ENCODE results near the gene ZYX. TPM values are rescaled to one million over a fixed set of nuclear protein-coding genes. Genes with fewer than 3 reads are reported as not detected.

The ZYX gene
- total and polyA plus RNA-seq, 9 of the 15 experiments (the other 6 are each of a cell fraction or from before 2014, with no cell fraction given), result 1.8 to 130 (median 15.7) TPM

- no TSS peak for BruUV-seq (replicated peaks)
Observed at GRCh38 chr7:143398616-143399015, 17.5 kb downstream of the ZYX start.

GRCh38 chr7:143399151-143399550 lies 18.0 kb downstream of the ZYX start:
- intact Hi-C loops (cut with micrococcal nuclease), result no loop called here
- no peak overlapping the region for H3K4me3 ChIP-seq
- TF ChIP-seq USF2 (CRISPR knock-in tag; IDR thresholded peaks at IDR 0.05) (peak; percentile 32; the same call in 1 of the 2 replicates), BHLHE40 (IDR thresholded peaks at IDR 0.05; ENCODE audit: low read length) (peak; percentile 92), USF1 (CRISPR knock-in tag; IDR thresholded peaks at IDR 0.05) (peak; percentile 70), CTCF (IDR thresholded peaks at IDR 0.05 in 2 of 3, conservative IDR thresholded peaks at IDR 0.05 in 1 of 3; ENCODE audit: insufficient read depth in 2 of 3, low read depth in 1 of 3, low read length in 3 of 3) (peak in 2 of 3 experiments; percentile 21 to 31; a peak in 3 of 6 replicates), STAG1 (CRISPR knock-in tag; IDR thresholded peaks at IDR 0.05; ENCODE audit: borderline replicate concordance) (no peak), ETV1 (tag; conservative IDR thresholded peaks at IDR 0.05; ENCODE audit: low read depth) (0 out of 2 replicates have a peak, but pooled peaks have one; percentile 19), TEAD2 (tag; IDR thresholded peaks at IDR 0.05) (no peak)
- POLR2A ChIA-PET, result interaction anchor here (0.9 kb wide), 1 partner anchor 9 kb away, joined by 3 read pairs; no protein-coding TSS in a partner anchor
- peak overlapping the region in 1 of 2 experiments; percentile 31; a peak in 1 of 4 replicates for H3K9ac ChIP-seq (ENCODE audit: insufficient read depth in 1 of 2, low read depth in 2 of 2, low read length in 2 of 2)
- no TSS peak for BruUV-seq (replicated peaks)
- CTCF ChIA-PET (ENCODE audit: low intra/inter-chr PET ratio), result no interaction called here
- peaks cover 11% of the 10 kb centered on the region for H4K20me1 ChIP-seq (replicated peaks; ENCODE audit: control insufficient read depth, insufficient read depth, low read length)
- 2% methylated on average over 8 of the region's 8 CpGs for WGBS (ENCODE audit: insufficient coverage, low coverage, missing lambda C conversion rate)
- peaks cover 54 to 85% of the 10 kb centered on the region in 2 experiments for H3K27me3 ChIP-seq (ENCODE audit: control insufficient read depth in 2 of 2, insufficient read depth in 2 of 2, low read length in 2 of 2)
- no peak for FAIRE-seq
- H3K4me2 ChIP-seq (ENCODE audit: insufficient read depth, low read length), result no peak overlapping the region
- in situ Hi-C loops (cut with MboI), result no loop called here
- H3K9me1 ChIP-seq (ENCODE audit: control insufficient read depth, insufficient read depth, low read length), result no peaks in the 10 kb centered on the region
- no peaks in the 10 kb centered on the region for H3K79me2 ChIP-seq (ENCODE audit: control insufficient read depth, insufficient read depth, low read length)
- peak; percentile 62 for ATAC-seq
- no peak overlapping the region for H3K27ac ChIP-seq (ENCODE audit: extremely low read depth, low read depth, low read length)
- no peak overlapping the region for H2AFZ ChIP-seq (ENCODE audit: low read depth, low read length)
- H3K36me3 ChIP-seq (ENCODE audit: control insufficient read depth, insufficient read depth, low read length), result no peaks in the 10 kb centered on the region
- H3K9me3 ChIP-seq (replicated peaks; ENCODE audit: control insufficient read depth, insufficient read depth, low read depth, low read length), result no peaks in the 10 kb centered on the region
- peaks cover 0 to 12% of the 10 kb centered on the region in 2 experiments; a peak in 2 of 5 replicates for H3K4me1 ChIP-seq (replicated peaks in 1 of 2; ENCODE audit: control insufficient read depth in 2 of 2, insufficient read depth in 2 of 2, low read length in 2 of 2)
- DNase-seq (ENCODE audit: extremely low read depth in 1 of 4, low spot score in 3 of 4), result no peak

More at GRCh38 chr7:143398616-143399015, 17.5 kb downstream of the ZYX start:
- H4K20me1 ChIP-seq (replicated peaks; ENCODE audit: control insufficient read depth, insufficient read depth, low read length), result peaks cover 13% of the 10 kb centered on the region
- WGBS (ENCODE audit: insufficient coverage, low coverage, missing lambda C conversion rate), result 4% methylated on average over 14 of the region's 14 CpGs
- TF ChIP-seq STAG1 (CRISPR knock-in tag; IDR thresholded peaks at IDR 0.05; ENCODE audit: borderline replicate concordance) (0 out of 2 replicates have a peak, but pooled peaks have one; percentile 32), HMGN3 (IDR thresholded peaks at IDR 0.05; ENCODE audit: borderline replicate concordance, extremely low read depth, insufficient read length, low read depth, low read length) (peak; percentile 28), FOS (IDR thresholded peaks at IDR 0.05; ENCODE audit: extremely low read depth, insufficient read length) (no peak)
- no peak overlapping the region for H3K9ac ChIP-seq (ENCODE audit: insufficient read depth in 1 of 2, low read depth in 2 of 2, low read length in 2 of 2)
- H3K9me1 ChIP-seq (ENCODE audit: control insufficient read depth, insufficient read depth, low read length), result peaks cover under 1% of the 10 kb centered on the region
- H3K4me1 ChIP-seq (replicated peaks in 1 of 2; ENCODE audit: control insufficient read depth in 2 of 2, insufficient read depth in 2 of 2, low read length in 2 of 2), result peaks cover 0 to 12% of the 10 kb centered on the region in 2 experiments; a peak in 2 of 5 replicates
- DNase-seq (ENCODE audit: extremely low read depth in 1 of 4, low spot score in 3 of 4) (no peak), ATAC-seq (no peak), FAIRE-seq (no peak)
- in situ Hi-C loops (cut with MboI), result no loop called here
- no peak overlapping the region for H3K27ac ChIP-seq (ENCODE audit: extremely low read depth, low read depth, low read length)
- ChIA-PET CTCF (ENCODE audit: low intra/inter-chr PET ratio) (no interaction called here), POLR2A (interaction anchor here (0.9 kb wide), 1 partner anchor 8 kb away, joined by 3 read pairs; no protein-coding TSS in a partner anchor)
- H3K27me3 ChIP-seq (ENCODE audit: control insufficient read depth in 2 of 2, insufficient read depth in 2 of 2, low read length in 2 of 2), result peaks cover 54 to 90% of the 10 kb centered on the region in 2 experiments
- H3K36me3 ChIP-seq (ENCODE audit: control insufficient read depth, insufficient read depth, low read length), result no peaks in the 10 kb centered on the region
- H3K9me3 ChIP-seq (replicated peaks; ENCODE audit: control insufficient read depth, insufficient read depth, low read depth, low read length), result no peaks in the 10 kb centered on the region
- H3K79me2 ChIP-seq (ENCODE audit: control insufficient read depth, insufficient read depth, low read length), result no peaks in the 10 kb centered on the region
- intact Hi-C loops (cut with micrococcal nuclease), result no loop called here
- H3K4me3 ChIP-seq, result no peak overlapping the region
- no peak overlapping the region for H2AFZ ChIP-seq (ENCODE audit: low read depth, low read length)
- no peak overlapping the region for H3K4me2 ChIP-seq (ENCODE audit: insufficient read depth, low read length)

All from K562 (cell line).